OCI-LY7 (cell line): Measurements from ENCODE around the gene NFIA. TPM values are rescaled to one million over a fixed set of nuclear protein-coding genes. Genes with fewer than 3 reads are reported as not detected.

Source experiments
- BruUV-seq: library from RNA; stranded (reverse); fragments of 400-500 nt; replicated peaks from 2 replicates; lab custom pipeline; 2021; lab: Mats Ljungman, UMichigan
- CTCF ChIA-PET: fragments of 300-600 bp; sonication (Branson Sonifier 250); formaldehyde crosslinking; loops from one replicate; lab custom pipeline; 2022; ENCODE audit warnings: antibody characterized with exemption; ENCODE audit not compliant: unreplicated experiment; lab: Charles Lee
- POLR2A ChIA-PET: fragments of 300-600 bp; sonication (Branson Sonifier 250); formaldehyde crosslinking; loops from one replicate; lab custom pipeline; 2022; ENCODE audit warnings: antibody characterized with exemption; lab: Charles Lee
- DNase-seq: peaks from one replicate; pipeline ENCODE4 v3.0.0-alpha.2; 2015; ENCODE audit warnings: low spot score
- H2AFZ ChIP-seq: fragments of 200-600 bp; sonication (generic), shearing (Covaris generic); 2 replicates; pipeline ENCODE4 v1.6.1; 2014; ENCODE audit warnings: mild to moderate bottlenecking, antibody characterized with exemption, low read length, moderate library complexity
- H3K27ac ChIP-seq: fragments of 200-600 bp; sonication (generic); 2 replicates; pipeline ENCODE4 v1.5.1; 2014; ENCODE audit warnings: mixed run types, low read depth, mild to moderate bottlenecking, moderate library complexity, low read length, inconsistent platforms; ENCODE audit not compliant: poor library complexity, severe bottlenecking
- H3K36me3 ChIP-seq: fragments of 200-600 bp; sonication (generic); 2 replicates; pipeline ENCODE4 v1.6.1; 2014; ENCODE audit warnings: mild to moderate bottlenecking, antibody characterized with exemption, low read length, moderate library complexity, mixed read lengths; ENCODE audit not compliant: insufficient read depth
- H3K4me1 ChIP-seq: fragments of 200-600 bp; sonication (generic); 2 replicates; pipeline ENCODE4 v1.5.1; 2014; ENCODE audit warnings: mild to moderate bottlenecking, low read length; ENCODE audit not compliant: insufficient read depth, poor library complexity, severe bottlenecking
- H3K4me2 ChIP-seq: fragments of 200-600 bp; sonication (generic); 2 replicates; pipeline ENCODE4 v1.6.1; 2014; ENCODE audit warnings: mild to moderate bottlenecking, low read length
- H3K4me3 ChIP-seq: fragments of 200-600 bp; sonication (generic); 2 replicates; pipeline ENCODE4 v1.5.1; 2014; ENCODE audit warnings: mild to moderate bottlenecking, low read depth, low read length; ENCODE audit not compliant: poor library complexity, severe bottlenecking
- H3K79me2 ChIP-seq: fragments of 200-600 bp; sonication (generic); 2 replicates; pipeline ENCODE4 v1.6.1; 2016; ENCODE audit warnings: low read depth, mild to moderate bottlenecking, low read length, moderate library complexity, mixed read lengths; ENCODE audit not compliant: insufficient read depth
- H3K9me2 ChIP-seq: fragments of 200-600 bp; sonication (generic); 2 replicates; pipeline ENCODE4 v1.6.1; 2016; ENCODE audit warnings: mild to moderate bottlenecking, low read length, mixed read lengths; ENCODE audit not compliant: insufficient read depth
- H3K9me3 ChIP-seq: fragments of 200-600 bp; sonication (generic); 2 replicates; pipeline ENCODE4 v1.6.1; 2014; ENCODE audit warnings: mild to moderate bottlenecking, mixed run types, low read length, mixed read lengths
- H4K20me1 ChIP-seq: fragments of 200-600 bp; sonication (generic); 2 replicates; pipeline ENCODE4 v1.6.1; 2014; ENCODE audit warnings: mild to moderate bottlenecking, antibody characterized with exemption, low read length, moderate library complexity, mixed read lengths; ENCODE audit not compliant: insufficient read depth
- EZH2phosphoT487 ChIP-seq: fragments of 200-600 bp; sonication (generic); IDR thresholded peaks from 2 replicates; pipeline ENCODE4 v1.6.1; 2018; ENCODE audit warnings: low read depth, borderline replicate concordance, mild to moderate bottlenecking, mixed run types, antibody characterized with exemption, low read length, moderate library complexity, mixed read lengths
- intact Hi-C: fragments of 100-400 bp; cut with micrococcal nuclease; formaldehyde crosslinking; loops from one replicate; pipeline ENCODE4 v1.10.0; 2022; ENCODE audit not compliant: unreplicated experiment
- total RNA-seq, 2 experiments: library from RNA; depleted of rRNA in 1 of 2; stranded (reverse); fragments of >200 nt in 1 of 2; shearing (Covaris generic) in 1 of 2; gene quantifications; 2 replicates each; pipeline ENCODE4 v1.2.3, GENCODE V29; 2014 to 2022
- TF ChIP-seq, protein P1 (sequence below): fragments of 200-600 bp; sonication (generic); conservative IDR thresholded peaks from 2 replicates; pipeline ENCODE4 v1.5.1; 2014; ENCODE audit warnings: mild to moderate bottlenecking, antibody characterized with exemption, low read length, moderate library complexity, mixed read lengths

The NFIA gene
- total RNA-seq, 2 experiments from 2014 or later = 2.8 to 18.8 TPM

DNA sequence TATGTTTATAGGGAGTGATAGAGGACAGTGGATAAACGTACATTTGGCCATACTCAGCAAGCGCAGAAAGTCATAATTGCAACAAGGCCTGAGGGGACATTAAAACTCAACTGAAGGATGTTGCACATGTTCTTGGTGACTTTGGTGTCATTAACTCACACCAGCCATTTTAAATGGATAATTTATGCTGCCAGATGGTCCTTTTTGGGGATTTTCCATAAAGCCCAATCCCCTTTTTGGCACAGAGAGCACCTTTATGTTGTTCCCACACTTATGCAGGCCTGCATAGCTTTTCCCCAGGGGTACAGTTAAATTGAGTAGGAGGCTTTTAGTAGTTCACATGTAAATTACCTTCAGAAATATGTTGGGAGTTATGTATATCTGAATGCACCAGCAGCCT lies 279.6 kb downstream of the NFIA start:
- Histone ChIP-seq H3K9me2 (no peaks in the 10 kb centered on the region), H3K27ac (no peak overlapping the region), H4K20me1 (no peaks in the 10 kb centered on the region), H3K9me3 (no peaks in the 10 kb centered on the region), H2AFZ (no peak overlapping the region), H3K36me3 (no peaks in the 10 kb centered on the region), H3K4me2 (no peak overlapping the region), H3K4me1 (no peaks in the 10 kb centered on the region), H3K79me2 (no peaks in the 10 kb centered on the region), H3K4me3 (no peak overlapping the region)
- CTCF ChIA-PET = no interaction called here
- POLR2A ChIA-PET = no interaction called here
- no peak for DNase-seq
- no TSS peak for BruUV-seq
- TF ChIP-seq, protein P1, sequence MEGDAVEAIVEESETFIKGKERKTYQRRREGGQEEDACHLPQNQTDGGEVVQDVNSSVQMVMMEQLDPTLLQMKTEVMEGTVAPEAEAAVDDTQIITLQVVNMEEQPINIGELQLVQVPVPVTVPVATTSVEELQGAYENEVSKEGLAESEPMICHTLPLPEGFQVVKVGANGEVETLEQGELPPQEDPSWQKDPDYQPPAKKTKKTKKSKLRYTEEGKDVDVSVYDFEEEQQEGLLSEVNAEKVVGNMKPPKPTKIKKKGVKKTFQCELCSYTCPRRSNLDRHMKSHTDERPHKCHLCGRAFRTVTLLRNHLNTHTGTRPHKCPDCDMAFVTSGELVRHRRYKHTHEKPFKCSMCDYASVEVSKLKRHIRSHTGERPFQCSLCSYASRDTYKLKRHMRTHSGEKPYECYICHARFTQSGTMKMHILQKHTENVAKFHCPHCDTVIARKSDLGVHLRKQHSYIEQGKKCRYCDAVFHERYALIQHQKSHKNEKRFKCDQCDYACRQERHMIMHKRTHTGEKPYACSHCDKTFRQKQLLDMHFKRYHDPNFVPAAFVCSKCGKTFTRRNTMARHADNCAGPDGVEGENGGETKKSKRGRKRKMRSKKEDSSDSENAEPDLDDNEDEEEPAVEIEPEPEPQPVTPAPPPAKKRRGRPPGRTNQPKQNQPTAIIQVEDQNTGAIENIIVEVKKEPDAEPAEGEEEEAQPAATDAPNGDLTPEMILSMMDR = no peak
- no peak for TF ChIP-seq EZH2phosphoT487
- intact Hi-C loops = no loop called here

DNA sequence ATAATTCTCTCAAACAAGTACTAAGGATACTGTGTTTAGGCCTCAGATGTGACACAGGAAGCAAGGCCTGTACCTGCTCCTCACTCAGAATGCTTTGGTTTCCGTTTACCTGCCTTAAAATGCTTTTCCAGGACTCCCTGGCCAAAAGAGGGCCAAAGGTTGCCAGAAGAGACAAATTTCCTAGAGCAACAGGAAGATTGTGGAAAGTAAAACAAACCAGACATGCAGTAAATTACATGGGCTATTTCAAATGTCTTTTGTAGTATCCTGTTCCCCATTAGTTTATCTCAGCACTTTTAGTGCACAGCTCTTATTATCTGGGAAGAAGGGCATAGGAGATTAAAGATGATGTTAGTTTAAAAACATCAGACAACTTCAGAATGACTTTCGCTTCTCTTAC lies 280.0 kb downstream of the NFIA start:
- CTCF ChIA-PET = no interaction called here
- H3K4me1 ChIP-seq = no peaks in the 10 kb centered on the region
- no peak overlapping the region for H3K4me2 ChIP-seq
- POLR2A ChIA-PET = no interaction called here
- no TSS peak for BruUV-seq
- DNase-seq = no peak
- no peaks in the 10 kb centered on the region for H3K9me3 ChIP-seq
- no peaks in the 10 kb centered on the region for H3K79me2 ChIP-seq
- H3K4me3 ChIP-seq = no peak overlapping the region
- no peaks in the 10 kb centered on the region for H3K9me2 ChIP-seq
- no peaks in the 10 kb centered on the region for H4K20me1 ChIP-seq
- H3K27ac ChIP-seq = no peak overlapping the region
- no peaks in the 10 kb centered on the region for H3K36me3 ChIP-seq
- no peak overlapping the region for H2AFZ ChIP-seq
- intact Hi-C loops = no loop called here
- TF ChIP-seq, protein P1 = no peak
- no peak for TF ChIP-seq EZH2phosphoT487

- Histone ChIP-seq H3K4me1 (no peaks in the 10 kb centered on the region), H2AFZ (no peak overlapping the region), H4K20me1 (no peaks in the 10 kb centered on the region), H3K4me3 (no peak overlapping the region), H3K27ac (no peak overlapping the region), H3K79me2 (no peaks in the 10 kb centered on the region), H3K4me2 (no peak overlapping the region), H3K9me2 (no peaks in the 10 kb centered on the region), H3K36me3 (no peaks in the 10 kb centered on the region), H3K9me3 (no peaks in the 10 kb centered on the region)
- no TSS peak for BruUV-seq
- ChIA-PET CTCF (no interaction called here), POLR2A (no interaction called here)
- intact Hi-C loops = no loop called here
- TF ChIP-seq, protein P1 = no peak
- no peak for TF ChIP-seq EZH2phosphoT487
- DNase-seq = no peak
Observed at GRCh38 chr1:61368366-61368765, 286.0 kb downstream of the NFIA start.
